A549 (cell line): Measurements from ENCODE around the gene C15orf39.
"Not testable (repeated sequence)": the region's sequence is repeated elsewhere in the genome, so short reads cannot be mapped to it uniquely, and the experiment has no call there.

Experiments
- JUNB ChIP-seq: fragments of >200 bp; sonication (Bioruptor Twin); formaldehyde crosslinking; IDR thresholded peaks from 2 replicates; pipeline ENCODE4 v1.6.1; 2016
- KDM1A ChIP-seq: fragments of 200-600 bp; sonication (generic); IDR thresholded peaks from 2 replicates; pipeline ENCODE4 v1.6.1; 2016; ENCODE audit warnings: low read depth, mild to moderate bottlenecking
- KDM5A ChIP-seq: fragments of 200-600 bp; sonication (generic); IDR thresholded peaks from 2 replicates; pipeline ENCODE4 v1.6.1; 2016; ENCODE audit warnings: antibody characterized with exemption, mild to moderate bottlenecking
- MYC ChIP-seq: IDR thresholded peaks from 2 replicates; pipeline ENCODE4 v1.6.1; 2012; ENCODE audit warnings: mild to moderate bottlenecking, inconsistent platforms, low read length, improper control_type of control experiment, borderline replicate concordance
- RAD21 ChIP-seq, 2 experiments: fragments of >200 bp in 1 of 2; sonication (Bioruptor Twin) in 1 of 2; formaldehyde crosslinking in 1 of 2; IDR thresholded peaks in 1 of 2; conservative IDR thresholded peaks in 1 of 2; 2 replicates in 1 of 2; 3 replicates in 1 of 2; pipeline ENCODE4 v1.6.1; 2012 to 2018; ENCODE audit warnings: inconsistent platforms in 1 of 2
- ZC3H11A ChIP-seq: fragments of 450-650 bp; IDR thresholded peaks from 2 replicates; pipeline ENCODE4 v1.6.1; 2014; ENCODE audit warnings: antibody characterized with exemption, mild to moderate bottlenecking
- TF ChIP-seq, protein P1 (sequence below): fragments of 200-600 bp; sonication (generic); IDR thresholded peaks from 2 replicates; pipeline ENCODE4 v1.6.1; 2016; ENCODE audit warnings: antibody characterized with exemption, mild to moderate bottlenecking, moderate library complexity
- TF ChIP-seq, protein P2 (sequence below): fragments of >200 bp; sonication (Bioruptor Twin); formaldehyde crosslinking; IDR thresholded peaks from 3 replicates; pipeline ENCODE4 v1.5.1; 2016

DNA sequence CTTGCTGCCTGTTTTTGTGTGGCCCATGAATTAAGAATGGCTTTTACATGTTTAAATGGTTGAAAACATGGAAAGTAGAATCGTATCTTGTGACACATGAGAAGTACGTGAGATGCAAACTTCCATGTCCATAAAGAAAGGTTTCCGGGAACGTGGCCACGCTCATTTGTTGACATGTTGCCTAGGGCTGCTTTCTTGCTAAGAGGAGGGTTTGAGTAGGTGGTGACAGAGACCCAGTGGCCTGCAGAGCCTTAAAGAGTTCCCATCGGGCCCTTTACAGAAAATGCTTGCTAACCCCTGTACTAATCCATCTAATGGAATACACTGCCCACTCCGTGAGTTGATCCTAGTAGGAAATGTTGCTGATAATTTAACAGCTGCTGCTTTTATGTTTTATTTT is 25.4 kb downstream of the C15orf39 start:
- TF ChIP-seq, protein P1, sequence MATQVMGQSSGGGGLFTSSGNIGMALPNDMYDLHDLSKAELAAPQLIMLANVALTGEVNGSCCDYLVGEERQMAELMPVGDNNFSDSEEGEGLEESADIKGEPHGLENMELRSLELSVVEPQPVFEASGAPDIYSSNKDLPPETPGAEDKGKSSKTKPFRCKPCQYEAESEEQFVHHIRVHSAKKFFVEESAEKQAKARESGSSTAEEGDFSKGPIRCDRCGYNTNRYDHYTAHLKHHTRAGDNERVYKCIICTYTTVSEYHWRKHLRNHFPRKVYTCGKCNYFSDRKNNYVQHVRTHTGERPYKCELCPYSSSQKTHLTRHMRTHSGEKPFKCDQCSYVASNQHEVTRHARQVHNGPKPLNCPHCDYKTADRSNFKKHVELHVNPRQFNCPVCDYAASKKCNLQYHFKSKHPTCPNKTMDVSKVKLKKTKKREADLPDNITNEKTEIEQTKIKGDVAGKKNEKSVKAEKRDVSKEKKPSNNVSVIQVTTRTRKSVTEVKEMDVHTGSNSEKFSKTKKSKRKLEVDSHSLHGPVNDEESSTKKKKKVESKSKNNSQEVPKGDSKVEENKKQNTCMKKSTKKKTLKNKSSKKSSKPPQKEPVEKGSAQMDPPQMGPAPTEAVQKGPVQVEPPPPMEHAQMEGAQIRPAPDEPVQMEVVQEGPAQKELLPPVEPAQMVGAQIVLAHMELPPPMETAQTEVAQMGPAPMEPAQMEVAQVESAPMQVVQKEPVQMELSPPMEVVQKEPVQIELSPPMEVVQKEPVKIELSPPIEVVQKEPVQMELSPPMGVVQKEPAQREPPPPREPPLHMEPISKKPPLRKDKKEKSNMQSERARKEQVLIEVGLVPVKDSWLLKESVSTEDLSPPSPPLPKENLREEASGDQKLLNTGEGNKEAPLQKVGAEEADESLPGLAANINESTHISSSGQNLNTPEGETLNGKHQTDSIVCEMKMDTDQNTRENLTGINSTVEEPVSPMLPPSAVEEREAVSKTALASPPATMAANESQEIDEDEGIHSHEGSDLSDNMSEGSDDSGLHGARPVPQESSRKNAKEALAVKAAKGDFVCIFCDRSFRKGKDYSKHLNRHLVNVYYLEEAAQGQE = not testable (repeated sequence)
- not testable (repeated sequence) for TF ChIP-seq KDM1A; RAD21 (conservative IDR thresholded peaks at IDR 0.05 in 1 of 2, IDR thresholded peaks at IDR 0.05 in 1 of 2); ZC3H11A; KDM5A; MYC; JUNB
- TF ChIP-seq, protein P2, sequence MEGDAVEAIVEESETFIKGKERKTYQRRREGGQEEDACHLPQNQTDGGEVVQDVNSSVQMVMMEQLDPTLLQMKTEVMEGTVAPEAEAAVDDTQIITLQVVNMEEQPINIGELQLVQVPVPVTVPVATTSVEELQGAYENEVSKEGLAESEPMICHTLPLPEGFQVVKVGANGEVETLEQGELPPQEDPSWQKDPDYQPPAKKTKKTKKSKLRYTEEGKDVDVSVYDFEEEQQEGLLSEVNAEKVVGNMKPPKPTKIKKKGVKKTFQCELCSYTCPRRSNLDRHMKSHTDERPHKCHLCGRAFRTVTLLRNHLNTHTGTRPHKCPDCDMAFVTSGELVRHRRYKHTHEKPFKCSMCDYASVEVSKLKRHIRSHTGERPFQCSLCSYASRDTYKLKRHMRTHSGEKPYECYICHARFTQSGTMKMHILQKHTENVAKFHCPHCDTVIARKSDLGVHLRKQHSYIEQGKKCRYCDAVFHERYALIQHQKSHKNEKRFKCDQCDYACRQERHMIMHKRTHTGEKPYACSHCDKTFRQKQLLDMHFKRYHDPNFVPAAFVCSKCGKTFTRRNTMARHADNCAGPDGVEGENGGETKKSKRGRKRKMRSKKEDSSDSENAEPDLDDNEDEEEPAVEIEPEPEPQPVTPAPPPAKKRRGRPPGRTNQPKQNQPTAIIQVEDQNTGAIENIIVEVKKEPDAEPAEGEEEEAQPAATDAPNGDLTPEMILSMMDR = not testable (repeated sequence)
